Nephron (organoid): ENCODE measurements around the gene TMEM116.
"Not testable (repeated sequence)": the region's sequence is repeated elsewhere in the genome, so short reads cannot be mapped to it uniquely, and the experiment has no call there.

Experiments
- H3K27ac Mint-ChIP-seq, 3 experiments: 2 replicates each; pipeline ENCODE4 v1.8.0; 2020; ENCODE audit warnings: mixed read lengths in 3 of 3, mild to moderate bottlenecking in 2 of 3, moderate library complexity in 1 of 3
- H3K27me3 Mint-ChIP-seq: 2 replicates; pipeline ENCODE4 v1.8.0; 2021; ENCODE audit warnings: low read depth, mild to moderate bottlenecking, moderate library complexity, mixed read lengths
- H3K36me3 Mint-ChIP-seq: 2 replicates; pipeline ENCODE4 v1.8.0; 2020; ENCODE audit warnings: low read depth, mixed read lengths
- H3K4me1 Mint-ChIP-seq: 2 replicates; pipeline ENCODE4 v1.8.0; 2020; ENCODE audit warnings: mixed read lengths
- H3K4me3 Mint-ChIP-seq, 3 experiments: 2 replicates each; pipeline ENCODE4 v1.8.0; 2020; ENCODE audit warnings: mild to moderate bottlenecking in 3 of 3, mixed read lengths in 3 of 3, moderate library complexity in 2 of 3
- H3K9me3 Mint-ChIP-seq: 2 replicates; pipeline ENCODE4 v1.8.0; 2020; ENCODE audit warnings: mixed read lengths
- CTCF ChIP-seq, 3 experiments: fragments of 200-600 bp; sonication (generic); IDR thresholded peaks; one replicate each; pipeline ENCODE4 v1.5.0; 2021; ENCODE audit warnings: antibody characterized with exemption in 3 of 3; ENCODE audit not compliant: unreplicated experiment in 3 of 3

TMEM116 gene

DNA sequence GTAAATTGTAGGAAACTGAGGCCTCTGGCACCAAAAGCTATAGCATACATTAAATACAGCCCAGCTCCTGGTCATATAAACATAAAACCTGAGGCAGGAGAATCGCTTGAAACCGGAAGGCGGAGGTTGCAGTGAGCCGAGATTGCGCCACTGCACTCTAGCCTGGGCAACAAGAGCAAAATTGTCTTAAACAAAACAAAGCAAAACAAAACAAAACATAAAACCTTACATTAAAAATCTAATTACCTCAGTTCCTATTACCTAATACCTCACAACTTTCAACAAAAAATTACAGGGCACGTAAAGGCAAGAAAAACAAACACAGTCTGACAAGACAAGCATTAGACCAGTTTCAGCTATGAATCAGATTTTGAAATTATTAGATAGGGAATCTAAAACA lies 36.7 kb downstream of the TMEM116 start:
- H3K36me3 Mint-ChIP-seq, result peaks cover 17% of the 10 kb centered on the region
- no peak for TF ChIP-seq CTCF (IDR thresholded peaks at IDR 0.05; ENCODE audit: unreplicated experiment in 3 of 3)
- no peaks in the 10 kb centered on the region for H3K4me1 Mint-ChIP-seq
- peaks cover 4% of the 10 kb centered on the region for H3K9me3 Mint-ChIP-seq
- no peak overlapping the region for H3K27ac Mint-ChIP-seq
- H3K4me3 Mint-ChIP-seq, result no peak overlapping the region
- no peaks in the 10 kb centered on the region for H3K27me3 Mint-ChIP-seq

GRCh38 chr12:111975161-111975931 lies 37.6 kb downstream of the TMEM116 start:
- H3K9me3 Mint-ChIP-seq, result peaks cover 8% of the 10 kb centered on the region
- no peaks in the 10 kb centered on the region for H3K27me3 Mint-ChIP-seq
- H3K4me3 Mint-ChIP-seq, result no peak overlapping the region
- no peak overlapping the region for H3K27ac Mint-ChIP-seq
- no peak for TF ChIP-seq CTCF (IDR thresholded peaks at IDR 0.05; ENCODE audit: unreplicated experiment in 3 of 3)
- H3K4me1 Mint-ChIP-seq, result no peaks in the 10 kb centered on the region
- peaks cover 25% of the 10 kb centered on the region for H3K36me3 Mint-ChIP-seq

GRCh38 chr12:111971800-111972199 lies 41.2 kb downstream of the TMEM116 start:
- no peak overlapping the region for H3K4me3 Mint-ChIP-seq
- no peaks in the 10 kb centered on the region for H3K27me3 Mint-ChIP-seq
- no peak for TF ChIP-seq CTCF (IDR thresholded peaks at IDR 0.05; ENCODE audit: unreplicated experiment in 3 of 3)
- peaks cover 29% of the 10 kb centered on the region for H3K36me3 Mint-ChIP-seq
- no peak overlapping the region for H3K27ac Mint-ChIP-seq
- H3K9me3 Mint-ChIP-seq, result peaks cover 8% of the 10 kb centered on the region
- H3K4me1 Mint-ChIP-seq, result no peaks in the 10 kb centered on the region

DNA sequence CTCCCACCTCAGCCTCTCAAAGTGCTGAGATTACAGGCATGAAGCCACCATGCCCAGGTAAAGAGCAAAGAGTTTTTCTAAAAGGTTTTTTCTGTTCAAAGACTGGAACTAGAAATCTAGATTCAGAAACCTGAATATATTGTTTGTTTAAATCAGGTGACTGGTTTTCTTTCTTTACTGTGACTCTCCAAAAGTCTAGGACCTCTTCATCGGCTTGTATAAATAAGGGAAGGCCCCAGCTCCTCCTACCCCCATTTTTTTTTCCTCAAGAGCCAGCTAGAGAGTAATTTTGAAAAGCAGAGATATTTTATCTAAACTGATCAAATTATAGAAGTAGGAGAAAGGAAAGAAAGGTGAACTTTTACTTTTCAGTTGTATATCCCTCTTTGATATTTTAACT lies 48.0 kb downstream of the TMEM116 start:
- H3K4me3 Mint-ChIP-seq, result no peak overlapping the region
- TF ChIP-seq CTCF (IDR thresholded peaks at IDR 0.05; ENCODE audit: unreplicated experiment in 3 of 3), result no peak
- H3K4me1 Mint-ChIP-seq, result no peaks in the 10 kb centered on the region
- H3K27ac Mint-ChIP-seq, result no peak overlapping the region
- peaks cover 25% of the 10 kb centered on the region for H3K9me3 Mint-ChIP-seq
- H3K36me3 Mint-ChIP-seq, result peaks cover 56% of the 10 kb centered on the region
- H3K27me3 Mint-ChIP-seq, result no peaks in the 10 kb centered on the region

GRCh38 chr12:111959518-111959917 lies 53.4 kb downstream of the TMEM116 start:
- H3K27ac Mint-ChIP-seq, H3K4me3 Mint-ChIP-seq, H3K27me3 Mint-ChIP-seq, H3K4me1 Mint-ChIP-seq: not testable (repeated sequence)
- peaks cover 62% of the 10 kb centered on the region for H3K9me3 Mint-ChIP-seq
- peaks cover 79% of the 10 kb centered on the region for H3K36me3 Mint-ChIP-seq

- H3K36me3 Mint-ChIP-seq, result peaks cover 82% of the 10 kb centered on the region
- peaks cover 69% of the 10 kb centered on the region for H3K9me3 Mint-ChIP-seq
- not testable (repeated sequence) for H3K4me1 Mint-ChIP-seq, H3K27me3 Mint-ChIP-seq, H3K27ac Mint-ChIP-seq, H3K4me3 Mint-ChIP-seq
These were observed 55.7 kb downstream of the TMEM116 start for GRCh38 chr12:111957224-111957623.

- Mint-ChIP-seq H3K9me3 (peaks cover 51% of the 10 kb centered on the region), H3K27ac (no peak overlapping the region), H3K4me3 (no peak overlapping the region), H3K4me1 (no peaks in the 10 kb centered on the region), H3K36me3 (peaks cover 66% of the 10 kb centered on the region), H3K27me3 (no peaks in the 10 kb centered on the region)
- no peak for TF ChIP-seq CTCF (IDR thresholded peaks at IDR 0.05; ENCODE audit: unreplicated experiment in 3 of 3)
These were observed 58.0 kb downstream of the TMEM116 start for GRCh38 chr12:111954969-111955368.
